HG02885 (cell line): ENCODE measurements around the gene CAMK4.

ENCODE experiments used
- ATAC-seq: cut with Tn5 transposase; IDR thresholded peaks from one replicate; pipeline ENCODE4 v1.9.1; 2021; ENCODE audit warnings: mild to moderate bottlenecking; ENCODE audit not compliant: unreplicated experiment, poor library complexity

CAMK4 gene

DNA sequence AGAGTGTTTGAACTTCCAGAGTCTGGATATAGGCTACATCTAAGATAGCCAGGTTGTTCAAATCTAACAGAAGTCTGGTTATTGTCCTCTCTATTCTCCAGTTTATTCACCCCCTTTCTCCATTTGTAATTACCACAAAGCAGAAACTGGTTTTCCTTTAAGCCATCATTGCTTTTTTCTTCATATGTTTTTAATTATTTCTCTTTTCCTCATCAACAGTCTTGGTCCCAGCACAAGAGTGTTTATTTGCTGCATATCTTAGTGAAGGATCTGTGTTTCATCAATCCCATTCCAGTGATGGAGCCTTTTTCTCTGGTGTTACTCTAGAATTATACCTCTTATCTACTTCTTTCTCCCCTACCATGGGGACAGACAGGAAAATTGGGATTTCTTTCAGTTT, 142.2 kb downstream of the CAMK4 start:
- no peak for ATAC-seq

DNA sequence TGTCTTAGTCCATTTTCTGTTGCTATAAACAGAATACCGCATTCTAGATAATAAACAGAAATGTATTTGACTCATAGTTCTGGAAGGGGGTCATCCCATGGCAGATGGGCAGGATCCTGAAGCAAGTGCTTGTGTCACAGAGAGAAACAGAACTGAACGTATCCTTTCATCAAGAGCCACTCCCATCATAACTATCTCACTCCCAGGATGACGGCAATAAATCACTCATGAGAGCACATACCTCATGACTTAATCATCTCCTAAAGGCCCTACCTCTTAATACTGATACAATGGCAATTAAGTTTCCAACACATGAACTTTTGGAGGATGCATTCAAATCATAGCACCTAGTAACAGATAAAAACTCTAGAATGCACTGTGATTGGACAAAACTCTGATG, 142.9 kb downstream of the CAMK4 start:
- no peak for ATAC-seq

DNA sequence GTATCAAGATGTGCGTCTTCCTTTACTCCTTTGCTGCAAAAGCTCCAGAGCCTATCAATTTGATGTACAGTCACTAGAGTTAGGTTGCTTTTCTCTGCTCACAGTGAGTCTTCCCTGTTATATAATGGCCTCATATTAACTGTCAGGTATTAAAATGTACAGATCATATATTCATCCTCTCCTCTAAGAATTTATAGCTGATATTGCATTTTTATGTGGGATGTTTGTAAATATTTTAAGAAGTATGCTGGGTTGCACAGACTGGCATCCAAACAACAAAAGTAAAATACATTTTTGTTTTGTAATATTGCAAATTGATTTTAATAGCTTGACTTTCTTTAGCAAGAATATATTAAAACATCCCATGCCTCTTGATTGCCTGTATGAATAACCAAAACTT, 148.6 kb downstream of the CAMK4 start:
- ATAC-seq = no peak

DNA sequence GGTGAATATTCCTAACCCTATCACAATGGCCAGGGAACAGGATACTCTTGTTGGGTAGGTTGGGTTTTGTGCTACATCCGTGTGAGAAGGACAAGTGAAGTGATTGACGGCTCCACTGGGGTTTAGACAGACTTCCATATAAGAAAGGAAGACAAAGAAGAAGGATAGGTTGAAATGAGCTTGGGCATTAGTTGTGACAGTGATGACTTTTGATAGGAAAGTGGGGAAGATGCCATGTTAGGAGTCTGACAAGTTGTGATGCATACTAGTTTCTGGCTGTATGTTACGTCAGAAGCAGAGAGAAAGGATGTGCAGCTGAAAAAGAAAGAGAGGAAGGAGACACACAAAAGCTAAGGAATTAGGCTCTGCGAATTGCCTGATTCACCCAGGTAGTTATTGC, 150.2 kb downstream of the CAMK4 start:
- no peak for ATAC-seq

DNA sequence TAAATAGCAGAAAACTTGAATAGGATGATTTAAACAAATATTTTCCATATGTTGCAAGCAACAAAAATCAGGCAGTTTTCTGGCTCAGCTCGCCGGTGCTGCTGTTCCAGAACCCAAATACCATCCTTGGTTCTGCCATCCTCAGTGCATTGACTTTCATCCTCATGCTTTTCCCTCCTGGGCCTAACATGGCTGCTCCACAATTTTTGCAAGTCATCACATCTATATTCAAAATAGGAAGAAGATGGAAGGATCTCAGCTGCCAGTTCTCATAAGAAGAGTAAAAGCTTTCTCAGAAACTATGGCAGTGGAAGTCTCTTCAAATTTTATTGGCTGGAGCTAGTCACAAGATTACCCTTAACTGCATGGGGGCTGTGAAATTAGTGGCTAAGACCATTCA, 151.5 kb downstream of the CAMK4 start:
- no peak for ATAC-seq

DNA sequence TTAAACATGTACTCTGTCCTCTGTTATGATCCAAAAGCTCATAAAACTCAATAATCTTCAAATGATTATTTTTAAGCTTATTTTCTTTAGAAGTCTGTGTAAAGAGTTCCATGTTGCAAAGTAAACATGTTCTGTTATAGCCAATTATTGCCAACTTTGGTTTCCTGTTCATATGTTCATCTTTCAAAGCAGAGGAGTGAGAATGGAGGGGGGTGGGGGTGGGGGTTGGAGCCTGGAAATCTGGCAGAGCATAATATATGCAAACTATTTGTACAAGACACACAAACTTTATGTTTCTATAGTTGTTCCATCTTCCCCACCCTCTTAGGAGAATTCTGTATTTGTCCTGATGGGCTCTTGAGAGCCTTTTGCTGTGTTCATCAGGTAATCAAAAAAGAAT, 153.1 kb downstream of the CAMK4 start:
- no peak for ATAC-seq

DNA sequence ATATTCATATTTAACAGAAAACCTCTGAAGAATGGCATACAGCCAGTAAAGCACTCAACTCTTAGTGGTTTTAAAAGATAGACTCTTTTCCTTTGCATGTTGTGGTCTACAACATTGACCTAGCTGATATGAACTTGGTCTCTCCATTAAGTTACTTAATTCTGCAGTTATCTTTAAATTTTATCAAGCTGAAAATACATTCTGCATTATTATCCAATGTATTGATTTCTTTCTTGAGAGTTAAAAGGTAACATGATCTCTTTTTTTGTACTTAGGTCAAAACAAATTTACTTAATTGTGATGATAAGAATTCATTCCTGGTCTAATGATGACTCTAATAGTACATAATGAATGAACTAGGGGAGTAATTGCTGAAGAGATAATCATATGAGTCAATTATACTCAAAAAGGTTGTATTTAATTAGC, 155.2 kb downstream of the CAMK4 start:
- ATAC-seq = no peak

DNA sequence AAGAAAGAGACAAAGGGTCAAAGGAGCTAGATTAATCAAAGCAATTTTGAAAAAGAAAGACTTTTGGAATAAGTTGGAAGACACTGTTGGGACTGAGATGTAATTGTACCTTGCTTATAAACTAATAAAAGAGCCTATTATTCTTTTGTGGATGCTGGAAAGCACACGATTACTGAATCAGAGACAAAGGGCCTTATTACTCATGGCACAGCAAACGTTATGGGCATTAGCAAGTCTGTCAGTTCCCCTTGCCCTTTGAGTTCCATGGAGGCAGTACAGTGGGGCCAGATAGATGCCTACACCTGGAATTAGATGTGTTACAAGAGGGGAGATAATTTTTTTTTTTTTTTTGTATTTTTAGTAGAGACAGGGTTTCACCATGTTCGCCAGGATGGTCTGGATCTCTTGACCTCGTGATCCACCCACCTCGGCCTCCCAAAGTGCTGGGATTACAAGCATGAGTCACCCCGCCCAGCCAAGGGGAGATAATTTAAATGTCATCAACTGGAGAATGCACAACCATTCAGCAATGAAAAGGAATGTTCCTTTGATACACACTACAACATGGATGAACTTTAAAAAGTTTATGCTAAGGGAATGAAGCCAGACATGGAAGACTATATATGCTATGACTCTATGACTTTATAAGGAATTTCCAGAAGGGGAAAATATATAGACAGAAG, 159.2 kb downstream of the CAMK4 start:
- ATAC-seq = no peak

DNA sequence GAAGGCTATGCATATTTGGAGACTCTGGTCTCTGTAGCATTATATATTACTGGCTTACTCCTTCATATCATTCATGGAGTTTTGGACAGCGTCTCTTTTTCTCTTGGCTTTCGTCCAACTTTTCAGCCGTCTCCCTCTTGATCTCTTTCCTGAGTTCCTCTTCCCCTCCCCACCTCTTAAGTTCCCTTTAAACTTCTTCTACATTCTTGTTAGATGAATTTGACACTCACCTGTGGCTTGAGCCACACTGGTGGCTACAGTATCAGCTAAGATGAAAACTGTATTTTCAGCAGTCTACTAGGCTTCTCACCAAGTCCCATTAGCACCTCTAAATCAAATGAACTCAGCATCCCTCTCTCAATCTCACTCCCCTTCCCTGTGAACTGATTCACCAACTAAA, 160.0 kb downstream of the CAMK4 start:
- ATAC-seq = no peak

DNA sequence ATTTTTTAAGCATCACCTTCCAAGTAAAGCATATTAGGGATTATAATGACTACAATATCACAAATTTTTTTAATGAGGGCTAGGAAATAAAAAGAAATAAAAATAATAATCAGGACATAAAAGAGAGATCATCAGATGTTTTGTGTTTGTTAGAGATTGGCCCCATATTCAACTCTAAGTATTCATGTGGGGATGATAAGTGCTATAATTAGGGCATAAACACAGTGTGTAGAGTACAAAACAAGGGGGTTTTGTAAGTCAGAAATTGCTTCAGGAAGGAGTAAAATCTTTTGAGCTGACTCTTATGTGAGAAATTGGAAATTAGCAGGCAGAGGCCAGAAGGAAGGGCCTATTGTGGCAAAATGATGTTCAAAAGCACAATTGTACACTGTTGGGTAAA, 160.9 kb downstream of the CAMK4 start:
- no peak for ATAC-seq

DNA sequence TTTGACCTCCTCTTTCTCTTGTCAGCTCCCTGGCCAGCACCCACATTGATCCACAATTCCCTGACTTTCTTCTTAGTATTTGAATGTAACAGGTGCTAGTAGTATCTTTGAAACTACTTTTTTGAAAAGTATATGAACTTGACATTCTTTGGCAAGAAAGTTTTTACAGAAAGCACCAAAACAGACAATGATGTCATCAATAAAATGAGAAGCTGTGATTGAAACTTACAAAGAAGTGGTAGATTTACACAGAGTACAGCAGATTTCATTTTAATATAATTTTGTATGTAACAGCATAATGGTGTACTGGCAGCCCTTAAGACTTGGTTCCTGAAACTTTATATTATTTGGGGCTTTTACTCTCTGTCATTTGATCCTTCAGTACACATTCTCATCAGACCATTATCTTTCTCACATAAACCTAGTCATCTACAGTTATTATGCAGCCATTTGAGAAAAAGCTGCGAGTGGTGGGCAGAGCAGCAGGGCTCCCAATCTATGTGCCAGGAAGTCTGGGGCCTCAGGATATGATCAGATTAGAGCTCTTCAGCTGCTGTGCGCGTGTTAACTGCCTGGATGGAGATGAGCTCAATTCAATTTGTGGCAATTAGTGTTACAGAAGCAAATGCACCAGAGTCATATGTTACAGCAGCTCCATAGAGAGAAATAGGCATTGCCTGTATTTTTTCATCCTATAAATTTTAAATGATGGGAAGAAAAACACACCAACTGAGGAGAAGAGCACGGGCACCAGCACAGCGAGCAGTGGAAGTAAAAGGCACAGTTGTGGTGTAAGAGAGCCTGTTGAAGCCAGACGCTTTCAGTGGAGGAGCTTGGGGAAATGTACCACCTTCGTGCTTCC, 162.0 kb downstream of the CAMK4 start:
- no peak for ATAC-seq

DNA sequence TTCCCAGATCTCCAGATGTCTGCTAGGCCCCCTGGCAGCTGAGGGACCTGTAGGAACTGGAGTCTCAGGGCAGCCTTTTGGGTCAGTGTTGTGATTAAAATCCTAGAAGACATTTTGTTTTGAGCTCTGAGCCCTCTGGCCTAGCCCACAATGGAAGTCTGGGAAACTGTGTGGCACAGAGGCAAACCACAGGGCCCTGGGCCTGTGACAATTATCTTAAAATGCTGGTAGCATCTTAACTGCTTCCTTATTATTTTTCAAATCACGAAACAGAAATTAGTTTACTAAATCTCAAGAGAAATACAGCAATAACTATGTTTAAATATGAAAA, 162.6 kb downstream of the CAMK4 start:
- ATAC-seq = no peak

DNA sequence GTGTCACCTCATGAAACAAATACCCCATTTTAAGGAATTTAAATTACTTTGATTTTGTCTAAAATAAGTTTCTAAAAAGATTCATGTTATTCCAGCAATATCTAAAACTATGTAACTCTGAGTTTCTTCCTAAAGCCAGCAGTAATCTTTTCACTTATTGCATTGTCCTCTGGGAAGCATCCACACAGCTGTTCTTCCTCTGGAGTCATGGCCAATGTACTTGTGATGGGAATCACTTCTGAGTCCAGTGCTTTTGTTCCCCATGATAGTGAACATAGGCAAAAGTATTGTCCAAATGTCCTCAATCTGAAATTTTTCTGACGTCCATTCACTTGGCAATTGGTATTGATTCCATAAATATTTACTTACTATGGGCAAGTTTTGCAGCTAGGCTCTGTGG, 163.2 kb downstream of the CAMK4 start:
- ATAC-seq = no peak

DNA sequence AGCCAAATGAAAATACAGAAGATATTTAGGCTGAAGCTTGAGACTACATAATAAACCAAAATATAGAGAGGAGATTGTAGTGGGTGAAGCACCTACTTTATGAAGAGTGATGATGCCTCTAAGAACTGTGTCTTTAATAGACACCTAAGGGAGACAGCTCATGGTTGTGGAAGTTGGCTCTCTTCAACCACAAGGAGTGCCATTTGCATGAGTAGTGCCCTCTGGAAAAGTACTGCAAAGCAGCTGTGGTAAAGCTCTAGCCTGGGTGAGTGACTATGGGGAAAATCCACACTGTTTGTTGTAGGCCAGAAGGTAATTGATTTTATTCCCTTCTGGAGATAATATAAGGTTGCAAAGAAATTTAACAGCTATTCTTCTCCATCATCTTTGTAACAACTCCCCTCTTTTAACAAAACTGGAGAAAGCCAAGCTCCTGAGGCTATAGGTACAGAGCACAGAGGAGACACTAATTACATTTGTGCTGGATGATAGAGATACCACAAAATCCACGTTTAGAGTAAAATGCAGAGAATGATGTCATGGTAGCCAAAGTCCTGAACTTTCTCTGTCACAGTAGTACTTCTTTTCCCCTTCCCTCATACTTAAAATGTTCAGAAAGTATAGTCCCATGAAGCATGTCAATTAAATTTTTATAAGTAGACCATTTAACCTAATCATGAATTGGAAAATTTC, 165.4 kb downstream of the CAMK4 start:
- no peak for ATAC-seq

DNA sequence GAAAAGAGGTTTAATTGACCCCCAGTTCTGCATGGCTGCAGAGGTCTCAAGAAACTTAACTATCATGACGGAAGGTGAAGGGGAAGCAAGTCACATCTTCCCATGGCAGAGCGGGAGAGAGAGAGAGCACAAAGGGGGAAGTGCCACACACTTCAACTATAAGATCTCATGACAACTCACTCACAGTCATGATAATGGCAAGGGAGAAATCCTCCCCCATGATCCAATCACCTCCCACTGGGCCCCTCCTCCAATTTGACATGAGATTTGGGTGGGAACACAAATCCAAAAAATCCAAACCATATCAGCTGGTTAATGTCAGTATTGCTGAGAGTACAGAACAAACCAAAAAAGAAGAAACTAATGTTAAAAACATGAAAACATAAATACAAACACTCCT, 168.0 kb downstream of the CAMK4 start:
- ATAC-seq = no peak

DNA sequence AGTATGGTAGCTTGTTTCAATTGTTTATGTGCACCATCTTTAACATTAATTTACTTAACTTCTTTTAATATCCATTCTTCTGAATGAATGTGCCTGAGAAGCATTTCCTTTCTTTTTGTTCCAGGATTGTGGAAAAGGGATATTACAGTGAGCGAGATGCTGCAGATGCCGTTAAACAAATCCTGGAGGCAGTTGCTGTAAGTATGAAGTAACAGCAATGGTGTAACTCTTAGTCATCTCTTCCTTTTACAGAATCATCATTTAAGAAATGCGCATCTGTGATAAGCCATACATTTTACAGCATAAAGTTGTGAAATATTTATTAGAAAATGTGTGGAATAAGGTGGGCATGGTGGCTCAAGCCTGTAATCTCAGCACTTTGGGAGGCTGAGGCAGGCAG, 170.4 kb downstream of the CAMK4 start:
- no peak for ATAC-seq

DNA sequence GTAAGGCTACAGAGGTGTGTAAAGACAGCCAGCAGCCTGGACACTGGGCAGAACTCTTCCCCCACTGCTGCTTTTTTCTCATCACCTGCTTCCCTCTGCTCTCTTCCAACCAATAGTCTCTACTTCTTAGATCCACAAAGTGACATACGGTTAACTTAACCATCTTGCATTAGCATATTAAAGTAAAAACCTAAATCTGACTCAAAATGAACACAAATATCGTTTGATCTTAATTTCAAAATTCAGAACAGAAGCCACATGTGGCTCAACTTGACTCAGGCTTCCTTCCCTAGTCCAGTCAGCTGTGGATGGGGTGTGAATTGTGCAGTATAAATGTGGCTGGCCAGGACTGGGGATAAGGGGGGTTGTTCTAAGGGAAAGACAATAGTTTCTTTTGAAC, 173.8 kb downstream of the CAMK4 start:
- ATAC-seq = peak; percentile 61

DNA sequence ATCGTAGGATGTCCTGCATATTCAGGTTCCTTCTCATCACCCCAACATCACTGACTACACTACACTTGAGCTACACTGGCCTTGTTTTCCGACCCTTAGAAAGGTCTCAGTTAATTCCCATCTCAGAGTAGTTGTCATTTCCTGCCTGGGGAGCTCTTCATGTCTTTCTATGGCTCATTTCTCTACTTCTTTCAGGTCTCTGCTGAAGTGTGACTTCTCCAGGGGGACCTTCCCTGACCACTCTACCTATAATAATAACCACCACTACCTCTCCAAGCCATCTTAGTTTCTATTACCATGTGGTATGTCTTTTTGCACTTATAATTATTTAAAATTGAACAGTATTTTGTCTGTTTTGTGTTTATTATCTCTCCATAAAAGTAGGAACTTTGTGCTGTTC, 174.9 kb downstream of the CAMK4 start:
- no peak for ATAC-seq

DNA sequence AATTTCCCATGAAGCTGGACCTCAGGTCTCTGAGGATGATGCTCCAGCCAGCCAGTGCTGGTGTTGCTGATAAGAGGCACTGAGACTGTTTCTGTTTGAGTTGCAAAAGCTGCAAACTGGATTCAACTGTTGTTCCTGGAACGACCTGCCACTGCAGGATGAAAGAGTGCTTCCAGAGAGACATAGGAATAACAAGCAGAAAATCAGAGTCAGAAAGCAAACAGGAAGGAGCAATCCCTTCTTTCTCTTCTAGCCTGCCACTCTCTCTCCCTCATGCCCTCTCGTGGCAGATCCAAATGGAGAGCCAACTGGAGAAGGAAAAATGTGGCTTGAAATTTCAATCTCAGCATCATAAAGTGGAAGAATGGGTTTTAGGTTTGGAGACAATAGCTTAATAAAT, 177.7 kb downstream of the CAMK4 start:
- ATAC-seq = no peak

DNA sequence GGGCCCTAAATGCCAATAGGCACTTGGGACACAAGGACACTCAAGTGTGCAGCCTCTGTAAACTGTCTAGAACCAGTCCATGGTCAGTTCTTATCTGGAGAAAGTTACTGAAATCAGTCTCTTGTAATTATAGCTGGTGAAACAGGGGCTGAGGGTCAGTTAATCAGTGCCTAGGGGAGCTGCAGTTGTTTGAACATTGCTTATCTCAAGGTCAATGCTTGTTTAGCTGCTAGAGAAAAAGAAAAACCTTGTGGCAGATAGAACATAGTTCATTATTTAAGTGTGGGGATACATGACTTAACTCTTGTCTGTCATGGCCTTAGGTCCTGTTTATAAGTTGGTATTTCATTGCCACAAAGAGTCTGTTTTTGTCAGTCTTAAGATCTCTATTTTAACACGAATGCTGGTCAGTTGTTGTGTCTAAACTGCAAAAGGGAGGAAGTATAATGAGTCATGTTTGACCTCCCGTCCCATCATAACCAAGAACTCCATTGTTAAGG, 180.1 kb downstream of the CAMK4 start:
- ATAC-seq = no peak

DNA sequence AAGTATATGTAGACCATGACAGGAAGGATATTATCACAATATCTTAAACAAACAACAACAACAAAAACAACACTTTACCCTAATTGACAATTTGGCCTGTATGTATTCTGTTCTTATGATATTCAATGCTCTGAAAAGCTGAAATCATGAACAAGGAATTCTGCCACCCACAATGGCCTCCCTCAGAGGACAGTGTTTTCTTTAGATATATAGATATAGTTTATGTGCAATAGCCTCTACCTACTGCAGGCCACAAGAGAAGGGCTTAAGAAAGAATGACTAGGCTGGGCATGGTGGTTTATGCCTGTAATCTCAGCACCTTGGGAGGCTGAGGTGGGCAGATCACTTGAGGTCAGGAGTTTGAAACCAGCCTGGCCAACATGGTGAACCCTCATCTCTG, 183.4 kb downstream of the CAMK4 start:
- ATAC-seq = no peak
